Measurements from ENCODE around the gene RGS17. TPM values are rescaled to one million over a fixed set of nuclear protein-coding genes. Genes with fewer than 3 reads are reported as not detected.
A peak's percentile ranks its signal among the peaks of the same experiment; 100 is the strongest.

RGS17 gene
- total and polyA plus RNA-seq, 2 of the 13 experiments (the other 11 are each of a cell fraction or from before 2014, with no cell fraction given), result 0.04 TPM; not detected in 1

DNA sequence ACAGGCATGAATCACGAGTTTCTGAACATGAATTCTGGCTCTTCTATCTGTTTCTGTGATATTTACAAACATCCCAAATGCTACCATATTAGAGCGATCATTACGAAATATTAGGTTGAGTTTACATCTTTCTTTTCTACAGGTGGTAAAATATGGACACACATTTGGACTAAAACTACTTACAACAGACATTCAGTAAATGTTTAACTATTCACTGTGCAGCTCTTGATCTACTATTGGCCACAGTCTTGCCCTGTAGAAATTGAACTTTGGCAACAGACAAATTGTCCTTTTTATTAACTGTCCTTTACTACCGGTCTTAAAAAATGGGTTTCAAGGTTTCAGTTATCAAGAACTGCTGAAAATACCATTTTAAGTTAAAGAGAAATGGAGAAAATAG is 102.1 kb downstream of the RGS17 start (continued):
- TF ChIP-seq MNT (IDR thresholded peaks at IDR 0.05) (no peak), HNF4A (CRISPR knock-in tag; IDR thresholded peaks at IDR 0.05) (peak; percentile 44; the same call in 1 of the 2 replicates), MIXL1 (CRISPR knock-in tag; IDR thresholded peaks at IDR 0.05) (0 out of 2 replicates have a peak, but pooled peaks have one; percentile 13), GABPB1 (CRISPR knock-in tag; IDR thresholded peaks at IDR 0.05) (no peak), ATF3 (CRISPR knock-in tag; IDR thresholded peaks at IDR 0.05) (no peak), NFYC (CRISPR knock-in tag; IDR thresholded peaks at IDR 0.05) (peak; percentile 13; the same call in 1 of the 2 replicates), ZNF674 (CRISPR knock-in tag; IDR thresholded peaks at IDR 0.05; ENCODE audit: low read depth) (no peak), THAP11 (CRISPR knock-in tag; IDR thresholded peaks at IDR 0.05) (no peak), ZNF513 (CRISPR knock-in tag; conservative IDR thresholded peaks at IDR 0.05) (no peak), PITX1 (CRISPR knock-in tag; IDR thresholded peaks at IDR 0.05) (no peak), ZBTB8A (CRISPR knock-in tag; IDR thresholded peaks at IDR 0.05; ENCODE audit: borderline replicate concordance, low read depth) (no peak), HNRNPK (IDR thresholded peaks at IDR 0.05; ENCODE audit: low read depth, low read length, poor library complexity, severe bottlenecking) (no peak), TMF1 (CRISPR knock-in tag; IDR thresholded peaks at IDR 0.05; ENCODE audit: low read depth) (no peak), YY1 (IDR thresholded peaks at IDR 0.05; ENCODE audit: insufficient read depth, insufficient replicate concordance, low read depth, low read length) (no peak)
- TF ChIP-seq, protein P1, sequence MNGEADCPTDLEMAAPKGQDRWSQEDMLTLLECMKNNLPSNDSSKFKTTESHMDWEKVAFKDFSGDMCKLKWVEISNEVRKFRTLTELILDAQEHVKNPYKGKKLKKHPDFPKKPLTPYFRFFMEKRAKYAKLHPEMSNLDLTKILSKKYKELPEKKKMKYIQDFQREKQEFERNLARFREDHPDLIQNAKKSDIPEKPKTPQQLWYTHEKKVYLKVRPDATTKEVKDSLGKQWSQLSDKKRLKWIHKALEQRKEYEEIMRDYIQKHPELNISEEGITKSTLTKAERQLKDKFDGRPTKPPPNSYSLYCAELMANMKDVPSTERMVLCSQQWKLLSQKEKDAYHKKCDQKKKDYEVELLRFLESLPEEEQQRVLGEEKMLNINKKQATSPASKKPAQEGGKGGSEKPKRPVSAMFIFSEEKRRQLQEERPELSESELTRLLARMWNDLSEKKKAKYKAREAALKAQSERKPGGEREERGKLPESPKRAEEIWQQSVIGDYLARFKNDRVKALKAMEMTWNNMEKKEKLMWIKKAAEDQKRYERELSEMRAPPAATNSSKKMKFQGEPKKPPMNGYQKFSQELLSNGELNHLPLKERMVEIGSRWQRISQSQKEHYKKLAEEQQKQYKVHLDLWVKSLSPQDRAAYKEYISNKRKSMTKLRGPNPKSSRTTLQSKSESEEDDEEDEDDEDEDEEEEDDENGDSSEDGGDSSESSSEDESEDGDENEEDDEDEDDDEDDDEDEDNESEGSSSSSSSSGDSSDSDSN (CRISPR knock-in tag; IDR thresholded peaks at IDR 0.05), result no peak
- TF ChIP-seq, protein P2, sequence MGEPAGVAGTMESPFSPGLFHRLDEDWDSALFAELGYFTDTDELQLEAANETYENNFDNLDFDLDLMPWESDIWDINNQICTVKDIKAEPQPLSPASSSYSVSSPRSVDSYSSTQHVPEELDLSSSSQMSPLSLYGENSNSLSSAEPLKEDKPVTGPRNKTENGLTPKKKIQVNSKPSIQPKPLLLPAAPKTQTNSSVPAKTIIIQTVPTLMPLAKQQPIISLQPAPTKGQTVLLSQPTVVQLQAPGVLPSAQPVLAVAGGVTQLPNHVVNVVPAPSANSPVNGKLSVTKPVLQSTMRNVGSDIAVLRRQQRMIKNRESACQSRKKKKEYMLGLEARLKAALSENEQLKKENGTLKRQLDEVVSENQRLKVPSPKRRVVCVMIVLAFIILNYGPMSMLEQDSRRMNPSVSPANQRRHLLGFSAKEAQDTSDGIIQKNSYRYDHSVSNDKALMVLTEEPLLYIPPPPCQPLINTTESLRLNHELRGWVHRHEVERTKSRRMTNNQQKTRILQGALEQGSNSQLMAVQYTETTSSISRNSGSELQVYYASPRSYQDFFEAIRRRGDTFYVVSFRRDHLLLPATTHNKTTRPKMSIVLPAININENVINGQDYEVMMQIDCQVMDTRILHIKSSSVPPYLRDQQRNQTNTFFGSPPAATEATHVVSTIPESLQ (CRISPR knock-in tag; conservative IDR thresholded peaks at IDR 0.05), result no peak
- TF ChIP-seq, protein P3, sequence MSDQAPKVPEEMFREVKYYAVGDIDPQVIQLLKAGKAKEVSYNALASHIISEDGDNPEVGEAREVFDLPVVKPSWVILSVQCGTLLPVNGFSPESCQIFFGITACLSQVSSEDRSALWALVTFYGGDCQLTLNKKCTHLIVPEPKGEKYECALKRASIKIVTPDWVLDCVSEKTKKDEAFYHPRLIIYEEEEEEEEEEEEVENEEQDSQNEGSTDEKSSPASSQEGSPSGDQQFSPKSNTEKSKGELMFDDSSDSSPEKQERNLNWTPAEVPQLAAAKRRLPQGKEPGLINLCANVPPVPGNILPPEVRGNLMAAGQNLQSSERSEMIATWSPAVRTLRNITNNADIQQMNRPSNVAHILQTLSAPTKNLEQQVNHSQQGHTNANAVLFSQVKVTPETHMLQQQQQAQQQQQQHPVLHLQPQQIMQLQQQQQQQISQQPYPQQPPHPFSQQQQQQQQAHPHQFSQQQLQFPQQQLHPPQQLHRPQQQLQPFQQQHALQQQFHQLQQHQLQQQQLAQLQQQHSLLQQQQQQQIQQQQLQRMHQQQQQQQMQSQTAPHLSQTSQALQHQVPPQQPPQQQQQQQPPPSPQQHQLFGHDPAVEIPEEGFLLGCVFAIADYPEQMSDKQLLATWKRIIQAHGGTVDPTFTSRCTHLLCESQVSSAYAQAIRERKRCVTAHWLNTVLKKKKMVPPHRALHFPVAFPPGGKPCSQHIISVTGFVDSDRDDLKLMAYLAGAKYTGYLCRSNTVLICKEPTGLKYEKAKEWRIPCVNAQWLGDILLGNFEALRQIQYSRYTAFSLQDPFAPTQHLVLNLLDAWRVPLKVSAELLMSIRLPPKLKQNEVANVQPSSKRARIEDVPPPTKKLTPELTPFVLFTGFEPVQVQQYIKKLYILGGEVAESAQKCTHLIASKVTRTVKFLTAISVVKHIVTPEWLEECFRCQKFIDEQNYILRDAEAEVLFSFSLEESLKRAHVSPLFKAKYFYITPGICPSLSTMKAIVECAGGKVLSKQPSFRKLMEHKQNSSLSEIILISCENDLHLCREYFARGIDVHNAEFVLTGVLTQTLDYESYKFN (CRISPR knock-in tag; conservative IDR thresholded peaks at IDR 0.05), result peak; percentile 49; the same call in 1 of the 2 replicates
